Activated CD4-positive, alpha-beta T cell treated with anti-CD3 and anti-CD28 coated beads, Interleukin-2, amount 50 U/mL, for 24 hours (primary cell): ENCODE data around the gene PLEKHH2.

Experiments used
- DNase-seq, 2 donors: peaks; one replicate each; pipeline ENCODE4 v3.0.0-alpha.2; 2020; ENCODE audit warnings: low read depth in 1 of 2, low spot score in 1 of 2

The PLEKHH2 gene

GRCh38 chr2:43806719-43807031 is 169.6 kb downstream of the PLEKHH2 start:
- no peak for DNase-seq

DNA sequence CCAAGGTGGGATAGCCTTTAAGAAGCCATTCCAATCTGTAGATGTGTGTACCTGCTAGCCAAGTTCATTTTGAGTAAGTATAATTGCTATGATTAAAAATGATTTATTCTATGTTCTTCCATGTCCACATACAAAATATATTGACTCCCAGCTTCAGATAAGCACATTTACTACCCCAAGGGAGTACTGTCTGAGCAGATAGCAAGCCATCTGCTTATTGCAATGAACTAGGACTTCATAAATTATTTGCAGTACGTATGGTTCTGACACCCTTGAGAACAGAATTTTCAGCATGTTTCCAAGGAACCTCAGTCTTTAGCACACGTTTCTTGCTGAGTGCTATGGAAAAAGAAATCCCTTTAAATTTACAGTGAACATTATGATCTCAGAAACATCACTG is 173.4 kb downstream of the PLEKHH2 start:
- no peak for DNase-seq

GRCh38 chr2:43810888-43811287 is 173.8 kb downstream of the PLEKHH2 start:
- DNase-seq: no peak

DNA sequence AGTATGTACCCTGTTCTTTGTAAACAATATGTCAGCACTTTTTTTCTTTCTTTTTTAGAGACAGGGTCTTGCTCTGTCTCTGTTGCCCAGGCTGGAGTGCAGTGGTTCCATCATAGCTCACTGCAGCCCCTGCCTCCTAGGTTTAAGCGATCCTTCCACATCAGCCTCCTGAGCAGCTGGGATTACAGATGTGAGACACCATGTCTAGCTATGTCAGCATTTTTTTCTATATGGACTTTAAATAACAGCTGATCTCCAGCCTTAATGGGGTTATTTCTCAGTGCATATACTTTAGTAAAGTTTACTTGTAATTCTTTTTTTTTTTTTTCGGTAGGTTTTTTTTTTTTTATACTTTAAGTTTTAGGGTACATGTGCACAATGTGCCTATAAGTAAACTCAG is 174.9 kb downstream of the PLEKHH2 start:
- no peak for DNase-seq

GRCh38 chr2:43812947-43813346 is 175.9 kb downstream of the PLEKHH2 start:
- DNase-seq: no peak

GRCh38 chr2:43814711-43815110 is 177.7 kb downstream of the PLEKHH2 start:
- no peak for DNase-seq
